Cardiac muscle cell (in vitro differentiated cells and primary cell): Measurements from ENCODE around the gene CPZ. TPM values are rescaled to one million over a fixed set of nuclear protein-coding genes. Genes with fewer than 3 reads are reported as not detected.

Experiments
- DNase-seq, 2 donors: peaks; one replicate each; pipeline versions ENCODE4 v3.0.0 to v3.0.0-alpha.2; 2010 to 2017; ENCODE audit warnings: low read depth in 1 of 2, low spot score in 1 of 2
- H3K27ac ChIP-seq: fragments of 200-600 bp; sonication (generic); 2 replicates; pipeline ENCODE4 v1.5.1; 2016
- H3K27me3 ChIP-seq: fragments of 200-600 bp; sonication (generic); 2 replicates; pipeline ENCODE4 v1.6.0; 2016; ENCODE audit warnings: control low read depth
- H3K36me3 ChIP-seq: fragments of 200-600 bp; sonication (generic); 2 replicates; pipeline ENCODE4 v1.5.1; 2016; ENCODE audit warnings: control low read depth
- H3K4me1 ChIP-seq: fragments of 200-600 bp; sonication (generic); 2 replicates; pipeline ENCODE4 v1.8.1; 2017; ENCODE audit warnings: low read depth, mild to moderate bottlenecking, mixed run types
- H3K4me3 ChIP-seq: fragments of 200-600 bp; sonication (generic); 2 replicates; pipeline ENCODE4 v1.5.1; 2016; ENCODE audit warnings: mild to moderate bottlenecking
- H3K9me3 ChIP-seq: fragments of 200-600 bp; sonication (generic); 2 replicates; pipeline ENCODE4 v1.5.1; 2017; ENCODE audit warnings: low read depth, mild to moderate bottlenecking, control low read depth
- polyA plus RNA-seq: library from polyadenylated mRNA; unstranded; fragments of >200 nt; fragmentation: Nextera tagmentation; extraction: Ambion mirVana; gene quantifications from 2 replicates; pipeline ENCODE4 v1.2.1, GENCODE V29; 2016
- total RNA-seq: library from RNA; depleted of rRNA; stranded (reverse); fragments of >200 nt; gene quantifications from 2 replicates; pipeline ENCODE4 v1.2.3, GENCODE V29; 2016
- TF ChIP-seq, protein P1 (sequence below): IDR thresholded peaks from 2 replicates; pipeline ENCODE4 v1.5.1; 2012; ENCODE audit warnings: low read depth, mild to moderate bottlenecking, low read length

CPZ gene
- total and polyA plus RNA-seq, 2 experiments from 2014 or later, result 4.7 to 12.0 TPM

DNA sequence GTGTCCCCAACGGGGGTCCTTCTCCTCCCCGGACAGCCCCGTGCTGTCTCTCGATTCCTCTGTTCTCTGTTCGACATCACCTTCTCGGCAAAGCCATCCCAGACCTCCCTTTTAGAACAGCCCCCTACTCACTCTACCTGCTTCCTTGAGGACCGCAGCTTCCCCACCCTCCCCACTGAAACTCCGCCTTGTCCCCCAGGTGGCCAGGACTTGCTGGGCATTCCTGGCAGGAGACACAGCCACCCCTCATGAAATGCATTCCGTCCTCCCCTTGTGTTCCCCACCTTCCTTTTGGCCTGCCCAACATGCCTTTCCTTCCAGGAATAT, 47.2 kb upstream of the CPZ start:
- TF ChIP-seq, protein P1, sequence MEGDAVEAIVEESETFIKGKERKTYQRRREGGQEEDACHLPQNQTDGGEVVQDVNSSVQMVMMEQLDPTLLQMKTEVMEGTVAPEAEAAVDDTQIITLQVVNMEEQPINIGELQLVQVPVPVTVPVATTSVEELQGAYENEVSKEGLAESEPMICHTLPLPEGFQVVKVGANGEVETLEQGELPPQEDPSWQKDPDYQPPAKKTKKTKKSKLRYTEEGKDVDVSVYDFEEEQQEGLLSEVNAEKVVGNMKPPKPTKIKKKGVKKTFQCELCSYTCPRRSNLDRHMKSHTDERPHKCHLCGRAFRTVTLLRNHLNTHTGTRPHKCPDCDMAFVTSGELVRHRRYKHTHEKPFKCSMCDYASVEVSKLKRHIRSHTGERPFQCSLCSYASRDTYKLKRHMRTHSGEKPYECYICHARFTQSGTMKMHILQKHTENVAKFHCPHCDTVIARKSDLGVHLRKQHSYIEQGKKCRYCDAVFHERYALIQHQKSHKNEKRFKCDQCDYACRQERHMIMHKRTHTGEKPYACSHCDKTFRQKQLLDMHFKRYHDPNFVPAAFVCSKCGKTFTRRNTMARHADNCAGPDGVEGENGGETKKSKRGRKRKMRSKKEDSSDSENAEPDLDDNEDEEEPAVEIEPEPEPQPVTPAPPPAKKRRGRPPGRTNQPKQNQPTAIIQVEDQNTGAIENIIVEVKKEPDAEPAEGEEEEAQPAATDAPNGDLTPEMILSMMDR, result no peak
- no peaks in the 10 kb centered on the region for H3K27me3 ChIP-seq

DNA sequence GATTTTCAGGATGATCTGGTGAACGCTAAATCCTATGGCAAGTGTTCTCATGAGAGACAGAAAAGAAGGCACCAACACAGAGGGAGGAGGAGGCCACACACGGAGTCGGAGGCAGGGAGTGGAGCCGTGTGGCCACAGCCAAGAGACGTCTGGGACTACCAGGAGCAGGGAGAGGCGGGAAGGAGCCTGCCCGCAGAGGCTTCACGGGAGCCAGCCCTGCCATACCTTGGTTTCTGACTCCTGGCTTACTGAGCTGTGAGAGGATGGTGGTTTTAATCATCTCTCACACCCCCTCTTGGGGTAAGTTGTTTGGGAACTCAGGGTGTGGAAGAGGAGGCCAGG, 45.8 kb upstream of the CPZ start:
- TF ChIP-seq, protein P1, result no peak
- Histone ChIP-seq H3K4me3 (no peak overlapping the region), H3K36me3 (no peaks in the 10 kb centered on the region), H3K4me1 (no peaks in the 10 kb centered on the region), H3K27ac (no peak overlapping the region), H3K27me3 (no peaks in the 10 kb centered on the region), H3K9me3 (no peaks in the 10 kb centered on the region)
- DNase-seq, result no peak

More for the DNA sequence above, 47.2 kb upstream of the CPZ start:
- Histone ChIP-seq H3K36me3 (no peaks in the 10 kb centered on the region), H3K27ac (no peak overlapping the region), H3K4me1 (no peaks in the 10 kb centered on the region), H3K4me3 (no peak overlapping the region), H3K9me3 (no peaks in the 10 kb centered on the region)
- no peak for DNase-seq

DNA sequence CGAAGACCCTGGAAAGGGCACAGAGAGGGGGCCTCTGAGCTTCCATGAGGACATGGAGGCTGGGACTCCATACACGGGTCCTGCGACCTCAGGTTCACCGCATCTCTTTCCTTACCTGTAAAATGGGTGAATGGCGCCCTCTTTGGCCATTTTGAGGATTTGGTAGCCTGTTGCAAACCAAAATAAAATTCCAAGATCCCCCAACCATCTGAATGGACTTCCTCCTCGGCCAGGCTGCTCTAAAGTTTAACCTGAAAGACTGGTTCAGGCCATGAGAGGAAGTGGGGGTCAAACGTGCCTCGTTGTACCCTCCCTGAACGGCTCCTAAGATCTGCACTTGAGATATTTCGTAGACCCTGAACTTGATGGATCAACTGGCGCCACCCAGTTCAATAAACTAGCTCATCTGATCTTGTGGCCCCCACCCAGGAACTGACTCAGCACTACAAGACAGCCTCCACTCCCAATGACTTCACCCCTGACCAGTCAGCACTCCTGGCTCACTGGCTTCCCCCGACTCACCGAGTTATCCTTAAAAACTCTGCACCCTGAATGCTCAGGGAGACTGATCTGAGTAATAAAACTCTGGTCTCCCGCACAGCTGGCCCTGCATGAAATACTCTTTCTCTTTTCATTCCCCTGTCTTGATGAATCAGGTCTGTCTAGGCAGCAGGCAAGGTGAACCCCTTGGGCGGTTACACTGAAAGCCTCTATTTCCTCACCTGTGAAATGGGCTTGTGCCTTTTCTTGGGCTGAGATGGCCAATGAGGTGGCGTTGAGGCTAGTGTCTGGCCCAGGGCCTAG, 45.3 kb upstream of the CPZ start:
- no peaks in the 10 kb centered on the region for H3K27me3 ChIP-seq
- DNase-seq, result peak in 1 of 2 donors; percentile 46
- H3K36me3 ChIP-seq, result no peaks in the 10 kb centered on the region
- TF ChIP-seq, protein P1, result peak; percentile 40
- H3K4me1 ChIP-seq, result no peaks in the 10 kb centered on the region
- no peak overlapping the region for H3K4me3 ChIP-seq
- no peak overlapping the region for H3K27ac ChIP-seq
- no peaks in the 10 kb centered on the region for H3K9me3 ChIP-seq

DNA sequence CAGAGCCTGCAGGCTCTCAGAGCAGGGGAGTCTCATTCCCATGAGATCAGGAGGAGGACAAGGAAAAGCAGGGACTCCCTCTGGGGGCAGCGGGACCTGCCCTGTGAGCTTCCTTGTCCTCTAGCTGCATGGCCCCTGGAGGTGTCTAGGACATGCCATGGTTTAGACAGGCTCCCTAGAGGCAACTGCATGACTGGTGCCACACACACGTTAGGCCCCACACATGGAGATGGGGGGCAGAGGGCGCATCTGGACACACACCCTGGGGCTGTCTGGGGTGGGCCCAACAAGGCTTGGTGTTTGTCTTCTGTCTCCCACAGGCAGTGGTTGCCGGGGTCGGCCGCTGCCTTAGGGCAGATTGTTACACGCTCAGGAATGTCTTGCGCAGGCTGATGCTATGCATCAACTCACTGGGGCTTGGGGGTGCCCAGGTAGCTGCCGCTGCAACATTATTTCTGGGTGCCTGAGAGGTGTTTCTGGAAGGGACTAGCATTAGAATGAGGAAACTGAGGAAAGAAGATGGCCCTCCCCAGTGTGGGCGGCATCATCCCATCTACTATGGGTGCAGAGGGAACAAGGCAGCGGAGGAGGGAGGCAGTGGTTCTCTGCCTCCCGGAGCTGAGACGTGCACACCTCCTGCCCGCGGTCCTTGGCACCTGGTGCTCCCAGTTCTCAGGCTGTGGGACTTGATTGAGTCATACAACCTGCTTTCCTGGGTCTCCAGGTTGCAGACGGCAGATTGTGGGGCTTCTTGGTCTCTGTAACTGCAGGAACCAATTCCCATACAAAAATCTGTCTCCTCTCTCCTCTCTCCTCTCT, 44.4 kb upstream of the CPZ start:
- TF ChIP-seq, protein P1, result no peak
- H3K27ac ChIP-seq, result no peak overlapping the region
- H3K4me1 ChIP-seq, result no peaks in the 10 kb centered on the region
- no peak for DNase-seq
- H3K9me3 ChIP-seq, result no peaks in the 10 kb centered on the region
- no peak overlapping the region for H3K4me3 ChIP-seq
- H3K36me3 ChIP-seq, result no peaks in the 10 kb centered on the region
- no peaks in the 10 kb centered on the region for H3K27me3 ChIP-seq

DNA sequence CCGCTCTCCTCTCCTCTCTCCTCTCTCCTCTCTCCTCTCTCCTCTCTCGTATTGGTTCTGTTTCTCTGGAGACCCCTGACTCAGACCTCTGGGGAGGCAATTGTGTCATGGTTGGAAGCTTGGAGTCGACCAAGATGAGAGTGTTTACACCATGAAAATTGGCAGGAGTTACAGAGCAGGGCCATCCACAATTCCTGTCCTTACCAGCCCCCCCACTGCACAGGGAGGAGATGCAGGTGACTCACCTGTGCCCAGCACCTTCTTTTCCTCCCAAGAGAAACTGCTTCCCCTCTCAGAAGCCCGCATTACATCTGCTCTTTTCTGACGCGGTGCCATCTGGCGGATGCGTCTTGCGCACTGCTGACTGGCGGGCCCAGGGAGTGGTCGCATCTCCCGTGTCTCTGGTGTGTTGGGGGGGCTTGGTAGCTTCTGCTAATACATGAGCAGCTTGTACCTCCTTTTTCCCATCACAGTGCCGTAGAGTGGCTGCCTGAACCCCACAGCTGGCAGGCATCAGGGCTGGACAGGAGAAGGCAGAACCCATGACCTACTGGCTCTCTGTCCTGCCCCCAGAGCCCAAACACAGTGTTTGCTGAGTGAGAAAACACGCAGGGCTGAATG, 43.7 kb upstream of the CPZ start:
- H3K4me1 ChIP-seq, result no peaks in the 10 kb centered on the region

More for the DNA sequence above, 43.7 kb upstream of the CPZ start:
- Histone ChIP-seq H3K4me3 (no peak overlapping the region), H3K36me3 (no peaks in the 10 kb centered on the region), H3K9me3 (no peaks in the 10 kb centered on the region), H3K27me3 (no peaks in the 10 kb centered on the region), H3K27ac (no peak overlapping the region)
- no peak for DNase-seq
- TF ChIP-seq, protein P1, result no peak
